GM12878 (cell line): ENCODE data around the gene ZSWIM5. TPM values are rescaled to one million over a fixed set of nuclear protein-coding genes. Genes with fewer than 3 reads are reported as not detected.

ENCODE experiments used
- ATAC-seq: fragments of 200-7000 bp; cut with Tn5 transposase; 3 replicates; pipeline ENCODE4 v1.9.1; 2020; ENCODE audit warnings: mild to moderate bottlenecking, moderate library complexity
- BruUV-seq: library from RNA; stranded (reverse); fragments of 400-500 nt; replicated peaks from 2 replicates; lab custom pipeline; 2021; lab: Mats Ljungman, UMichigan
- CTCF ChIA-PET: fragments of 300-600 bp; sonication (Branson Sonifier 250); formaldehyde crosslinking; extraction: SDS; loops from one replicate; lab custom pipeline; 2021; ENCODE audit warnings: inconsistent platforms; lab: Yijun Ruan, JAX
- POLR2A ChIA-PET: fragments of 350-600 bp; formaldehyde crosslinking; extraction: SDS; loops from one replicate; lab custom pipeline; 2021; ENCODE audit warnings: inconsistent platforms; lab: Charles Lee
- RAD21 ChIA-PET: fragments of 300-600 bp; sonication (Branson Sonifier 250); formaldehyde crosslinking; loops from one replicate; lab custom pipeline; 2023; ENCODE audit warnings: antibody characterized with exemption; ENCODE audit not compliant: unreplicated experiment; lab: Charles Lee
- SMC1A ChIA-PET: fragments of 300-600 bp; sonication (Branson Sonifier 250); formaldehyde crosslinking; loops from one replicate; lab custom pipeline; 2023; ENCODE audit not compliant: unreplicated experiment, uncharacterized antibody; lab: Charles Lee
- DNase-seq: peaks from one replicate; pipeline ENCODE4 v3.0.0-alpha.2; 2011; ENCODE audit warnings: low read depth, low spot score
- FAIRE-seq: peaks from 3 replicates; lab custom pipeline; 2011; peaks lifted over from hg19 to GRCh38; lab: Jason Lieb, UNC
- H2AFZ ChIP-seq: 2 replicates; pipeline ENCODE4 v1.6.0; 2011; ENCODE audit warnings: low read depth, low read length, control low read depth; ENCODE audit not compliant: control insufficient read depth
- H3K27ac ChIP-seq: 2 replicates; pipeline ENCODE4 v1.5.1; 2011; ENCODE audit warnings: control low read depth; ENCODE audit not compliant: control insufficient read depth, insufficient read depth
- H3K27me3 ChIP-seq, 2 experiments: replicated peaks in 1 of 2; 2 replicates each; pipeline versions ENCODE4 v1.6.0 to v1.6.1; 2011; ENCODE audit warnings: low read length in 1 of 2; ENCODE audit not compliant: control insufficient read depth in 2 of 2, insufficient read depth in 2 of 2
- H3K36me3 ChIP-seq, 2 experiments: 2 replicates each; pipeline ENCODE4 v1.5.1; 2011; ENCODE audit warnings: low read length in 1 of 2; ENCODE audit not compliant: control insufficient read depth in 2 of 2, insufficient read depth in 2 of 2
- H3K4me1 ChIP-seq: 2 replicates; pipeline ENCODE4 v1.6.1; 2011; ENCODE audit warnings: mild to moderate bottlenecking, low read length, moderate library complexity, mixed read lengths; ENCODE audit not compliant: control insufficient read depth, insufficient read depth
- H3K4me2 ChIP-seq: 2 replicates; pipeline ENCODE4 v1.6.0; 2011; ENCODE audit warnings: control low read depth; ENCODE audit not compliant: control insufficient read depth, insufficient read depth
- H3K4me3 ChIP-seq: fragments of 200-600 bp; sonication (generic); 2 replicates; pipeline ENCODE4 v1.5.1; 2016
- H3K79me2 ChIP-seq: 2 replicates; pipeline ENCODE4 v1.6.0; 2011; ENCODE audit warnings: low read length; ENCODE audit not compliant: control insufficient read depth, insufficient read depth
- H3K9ac ChIP-seq: 2 replicates; pipeline ENCODE4 v1.8.0; 2011; ENCODE audit warnings: low read length, control low read depth, mixed read lengths; ENCODE audit not compliant: control insufficient read depth, insufficient read depth
- H3K9me3 ChIP-seq: replicated peaks from 3 replicates; pipeline ENCODE4 v1.5.1; 2011; ENCODE audit warnings: mild to moderate bottlenecking, low read length; ENCODE audit not compliant: control insufficient read depth, insufficient read depth
- H4K20me1 ChIP-seq: 2 replicates; pipeline ENCODE4 v1.6.0; 2011; ENCODE audit not compliant: control insufficient read depth, insufficient read depth
- MXI1 ChIP-seq: fragments of 150-350 bp; IDR thresholded peaks from 2 replicates; pipeline ENCODE4 v1.6.1; 2011; ENCODE audit warnings: low read depth, mild to moderate bottlenecking, inconsistent platforms, low read length, improper control_type of control experiment
- WGBS: methylation state at CpG from one replicate; pipeline ENCODE4 v1.1.6; 2016; ENCODE audit warnings: low lambda C conversion rate; ENCODE audit not compliant: insufficient replicate concordance, insufficient coverage; ENCODE audit errors: missing lambda C conversion rate; 5-methylcytosine and 5-hydroxymethylcytosine counted together
- in situ Hi-C: fragments of 300-500 bp; cut with MboI; formaldehyde crosslinking; loops from 9 replicates; pipeline ENCODE4 v1.14.3; 2018; ENCODE audit warnings: mixed read lengths
- intact Hi-C: fragments of 100-400 bp; cut with micrococcal nuclease; formaldehyde crosslinking; loops from one replicate; pipeline ENCODE4 v1.14.2; 2022; ENCODE audit not compliant: unreplicated experiment
- polyA plus RNA-seq, 11 experiments: library from polyadenylated mRNA; depleted of rRNA in 4 of 11; unstranded in 6 of 11; stranded (reverse) in 5 of 11; fragments of >200 nt; fragmentation: Nextera tagmentation in 4 of 11; fragmentation: Illumina TruSeq in 1 of 11; extraction: Ambion mirVana in 4 of 11; extraction: Trizol in 1 of 11; gene quantifications; 1 replicate in 1 of 11; 2 replicates in 10 of 11; pipeline versions ENCODE4 v1.2.1 to v1.2.3, GENCODE V29; 2011 to 2016; ENCODE audit warnings: inconsistent platforms in 2 of 11, missing spikeins in 2 of 11, low read depth in 1 of 11
- total RNA-seq, 4 experiments: library from RNA; depleted of rRNA in 3 of 4; stranded (reverse); fragments of >200 nt in 3 of 4; fragmentation: Illumina TruSeq in 1 of 4; extraction: Trizol in 1 of 4; gene quantifications; 2 replicates each; pipeline versions ENCODE4 v1.2.1 to v1.2.3, GENCODE V29; 2013 to 2021
- TF ChIP-seq, protein P1 (sequence below): fragments of 450-650 bp; IDR thresholded peaks from 2 replicates; pipeline ENCODE4 v1.6.1; 2016; ENCODE audit warnings: mild to moderate bottlenecking
- TF ChIP-seq, protein P2 (sequence below): fragments of 450-650 bp; IDR thresholded peaks from 2 replicates; pipeline ENCODE4 v1.6.1; 2017; ENCODE audit warnings: low read depth, mild to moderate bottlenecking, moderate library complexity

The ZSWIM5 gene
- total and polyA plus RNA-seq, 10 of the 15 experiments (the other 5 are each of a cell fraction or from before 2014, with no cell fraction given), result 0.07 to 0.97 (median 0.34) TPM; not detected in 1

DNA sequence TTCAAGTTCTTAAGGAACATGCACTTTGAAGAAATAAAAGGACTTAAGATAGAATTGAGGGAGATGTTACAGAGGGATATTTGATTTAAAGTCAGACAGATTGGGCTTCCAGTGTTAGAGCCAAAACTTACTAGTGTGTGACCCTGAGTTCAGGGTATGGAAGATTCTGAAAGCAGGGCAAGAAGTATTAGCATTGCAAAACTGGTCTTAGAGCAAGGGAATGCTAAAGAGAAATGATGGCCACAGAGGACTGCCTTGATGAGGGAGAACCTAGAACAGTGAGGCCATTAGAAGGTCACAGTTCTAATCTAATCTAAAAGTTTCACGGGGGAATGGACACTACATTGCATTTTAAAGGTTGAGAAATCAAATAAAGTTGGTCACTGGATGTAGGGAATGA lies 148.9 kb downstream of the ZSWIM5 start:
- Histone ChIP-seq H3K4me1 (peaks cover 17% of the 10 kb centered on the region), H3K79me2 (no peaks in the 10 kb centered on the region), H3K9ac (no peak overlapping the region), H4K20me1 (no peaks in the 10 kb centered on the region), H3K4me3 (no peak overlapping the region), H3K9me3 (no peaks in the 10 kb centered on the region), H3K27ac (no peak overlapping the region), H2AFZ (no peak overlapping the region), H3K27me3 (no peaks in the 10 kb centered on the region), H3K4me2 (no peak overlapping the region), H3K36me3 (no peaks in the 10 kb centered on the region)
- intact Hi-C loops, result no loop called here
- ATAC-seq (no peak), DNase-seq (no peak), FAIRE-seq (no peak)
- ChIA-PET RAD21 (interaction anchor here (0.6 kb wide), 1 partner anchor 354 kb away, joined by 3 read pairs; no protein-coding TSS in a partner anchor), SMC1A (no interaction called here), POLR2A (no interaction called here), CTCF (no interaction called here)
- TF ChIP-seq, protein P1, sequence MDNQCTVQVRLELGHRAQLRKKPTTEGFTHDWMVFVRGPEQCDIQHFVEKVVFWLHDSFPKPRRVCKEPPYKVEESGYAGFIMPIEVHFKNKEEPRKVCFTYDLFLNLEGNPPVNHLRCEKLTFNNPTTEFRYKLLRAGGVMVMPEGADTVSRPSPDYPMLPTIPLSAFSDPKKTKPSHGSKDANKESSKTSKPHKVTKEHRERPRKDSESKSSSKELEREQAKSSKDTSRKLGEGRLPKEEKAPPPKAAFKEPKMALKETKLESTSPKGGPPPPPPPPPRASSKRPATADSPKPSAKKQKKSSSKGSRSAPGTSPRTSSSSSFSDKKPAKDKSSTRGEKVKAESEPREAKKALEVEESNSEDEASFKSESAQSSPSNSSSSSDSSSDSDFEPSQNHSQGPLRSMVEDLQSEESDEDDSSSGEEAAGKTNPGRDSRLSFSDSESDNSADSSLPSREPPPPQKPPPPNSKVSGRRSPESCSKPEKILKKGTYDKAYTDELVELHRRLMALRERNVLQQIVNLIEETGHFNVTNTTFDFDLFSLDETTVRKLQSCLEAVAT, result no peak
- no peak for TF ChIP-seq MXI1
- TF ChIP-seq, protein P2, sequence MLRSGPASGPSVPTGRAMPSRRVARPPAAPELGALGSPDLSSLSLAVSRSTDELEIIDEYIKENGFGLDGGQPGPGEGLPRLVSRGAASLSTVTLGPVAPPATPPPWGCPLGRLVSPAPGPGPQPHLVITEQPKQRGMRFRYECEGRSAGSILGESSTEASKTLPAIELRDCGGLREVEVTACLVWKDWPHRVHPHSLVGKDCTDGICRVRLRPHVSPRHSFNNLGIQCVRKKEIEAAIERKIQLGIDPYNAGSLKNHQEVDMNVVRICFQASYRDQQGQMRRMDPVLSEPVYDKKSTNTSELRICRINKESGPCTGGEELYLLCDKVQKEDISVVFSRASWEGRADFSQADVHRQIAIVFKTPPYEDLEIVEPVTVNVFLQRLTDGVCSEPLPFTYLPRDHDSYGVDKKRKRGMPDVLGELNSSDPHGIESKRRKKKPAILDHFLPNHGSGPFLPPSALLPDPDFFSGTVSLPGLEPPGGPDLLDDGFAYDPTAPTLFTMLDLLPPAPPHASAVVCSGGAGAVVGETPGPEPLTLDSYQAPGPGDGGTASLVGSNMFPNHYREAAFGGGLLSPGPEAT, result no peak
- in situ Hi-C loops, result no loop called here
- WGBS, result 54% methylated on average over 1 of the region's 1 CpG
- BruUV-seq, result no TSS peak
